NK-92 (cell line): ENCODE measurements around the gene TRO.

Experiments used
- DNase-seq: peaks from one replicate; lab custom pipeline; 2025; ENCODE audit not compliant: unreplicated experiment; lab: John Stamatoyannopoulos, UW

Gene TRO

GRCh38 chrX:54920610-54921426, at the start of gene TRO:
TSS of gene TRO (plus strand) at chrX:54920824. CDS start at chrX:54922247, 1,423 bp downstream.
- no peak for DNase-seq

DNA sequence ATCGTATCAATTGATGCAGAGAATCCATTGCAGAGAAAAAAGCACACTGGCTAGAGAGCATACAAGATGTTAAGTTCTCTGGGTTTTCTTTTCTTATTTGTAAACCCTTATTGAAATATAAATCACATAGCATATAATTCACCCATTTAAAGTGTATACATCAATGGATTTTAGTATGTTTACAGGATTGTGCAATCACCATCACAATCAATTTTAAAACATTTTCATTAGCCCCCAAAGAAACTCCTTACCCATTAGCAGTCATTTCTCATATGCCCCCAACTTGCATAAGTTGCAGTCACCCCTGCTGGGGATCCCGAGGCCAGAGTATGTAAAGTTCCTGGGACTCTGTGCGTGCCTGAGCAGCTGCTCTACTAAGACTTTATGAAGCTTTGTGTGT, 34.9 kb upstream of the TRO start:
- DNase-seq: no peak

- DNase-seq: no peak
Measured at GRCh38 chrX:54891573-54891972, 29.1 kb upstream of the TRO start.

DNA sequence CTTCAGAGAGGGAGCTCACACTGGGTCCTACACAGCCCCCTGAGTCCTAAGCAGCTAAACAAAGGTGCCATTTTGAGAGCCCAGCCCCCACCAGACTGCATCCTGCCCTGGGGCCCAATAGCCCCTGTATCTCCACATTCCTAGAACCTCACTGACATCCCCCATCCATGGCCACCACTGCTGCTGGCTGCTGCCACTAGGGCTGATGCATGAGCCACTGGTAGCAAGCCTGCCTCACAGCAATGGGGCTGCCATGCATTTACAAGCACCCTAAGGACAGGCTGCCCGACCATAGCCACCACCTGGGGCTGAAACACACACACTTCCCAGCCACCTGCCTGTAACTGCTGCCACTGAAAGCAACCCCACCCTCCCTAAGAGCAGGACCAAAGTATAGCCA, 26.5 kb upstream of the TRO start:
- DNase-seq: no peak

GRCh38 chrX:54909941-54910340, 10.7 kb upstream of the TRO start:
- DNase-seq: no peak

DNA sequence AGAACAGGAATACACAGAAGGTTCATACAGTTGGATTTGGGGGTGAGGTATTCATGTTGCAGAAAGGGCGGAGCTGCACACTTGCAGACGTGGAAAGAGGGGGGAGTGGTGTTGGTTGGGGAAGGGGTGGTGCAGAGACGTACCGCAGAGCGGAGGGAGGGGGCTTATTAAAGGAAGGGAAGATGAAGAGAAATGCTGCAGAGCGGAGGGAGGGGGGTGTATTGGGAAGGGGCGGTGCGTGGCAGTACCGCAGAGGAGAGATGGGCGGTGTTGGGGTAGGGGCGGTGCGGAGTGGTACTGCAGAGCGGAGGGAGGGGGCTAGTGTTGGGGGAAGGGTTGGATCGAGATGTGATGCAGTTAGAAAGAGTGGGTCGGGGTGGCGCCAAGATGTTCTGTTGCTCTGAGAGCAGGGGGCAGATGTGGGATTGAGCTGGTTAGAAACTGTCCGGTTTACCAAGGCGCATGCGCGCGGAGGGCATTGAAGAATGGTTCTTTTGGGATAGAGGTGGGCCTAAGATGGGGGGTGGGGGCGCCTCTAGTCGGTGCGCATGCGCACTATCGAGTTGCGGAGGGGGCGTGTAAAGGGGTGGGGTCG, 900 bp downstream of the TRO start:
- DNase-seq: no peak

DNA sequence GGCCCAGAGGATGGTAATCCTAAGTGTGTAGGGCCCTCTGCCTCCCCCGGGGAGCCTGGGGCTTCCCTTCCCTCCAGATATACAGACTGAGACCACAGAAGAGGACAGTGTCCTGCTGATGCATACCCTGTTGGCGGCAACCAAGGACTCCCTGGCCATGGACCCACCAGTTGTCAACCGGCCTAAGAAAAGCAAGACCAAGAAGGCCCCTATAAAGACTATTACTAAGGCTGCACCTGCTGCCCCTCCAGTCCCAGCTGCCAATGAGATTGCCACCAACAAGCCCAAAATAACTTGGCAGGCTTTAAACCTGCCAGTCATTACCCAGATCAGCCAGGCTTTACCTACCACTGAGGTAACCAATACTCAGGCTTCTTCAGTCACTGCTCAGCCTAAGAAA, 1.9 kb downstream of the TRO start:
- DNase-seq: no peak

DNA sequence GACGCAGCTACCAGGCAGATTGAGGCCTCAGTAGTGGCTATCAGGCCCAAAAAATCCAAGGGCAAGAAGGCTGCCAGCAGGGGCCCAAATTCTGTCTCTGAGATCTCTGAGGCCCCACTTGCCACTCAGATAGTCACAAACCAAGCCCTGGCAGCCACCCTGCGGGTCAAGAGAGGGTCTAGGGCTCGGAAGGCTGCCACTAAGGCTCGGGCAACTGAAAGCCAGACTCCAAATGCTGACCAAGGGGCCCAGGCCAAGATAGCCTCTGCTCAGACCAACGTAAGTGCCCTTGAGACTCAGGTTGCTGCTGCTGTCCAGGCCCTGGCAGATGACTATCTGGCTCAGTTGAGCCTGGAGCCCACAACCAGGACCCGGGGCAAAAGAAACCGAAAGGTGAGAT, 2.8 kb downstream of the TRO start:
- DNase-seq: no peak

DNA sequence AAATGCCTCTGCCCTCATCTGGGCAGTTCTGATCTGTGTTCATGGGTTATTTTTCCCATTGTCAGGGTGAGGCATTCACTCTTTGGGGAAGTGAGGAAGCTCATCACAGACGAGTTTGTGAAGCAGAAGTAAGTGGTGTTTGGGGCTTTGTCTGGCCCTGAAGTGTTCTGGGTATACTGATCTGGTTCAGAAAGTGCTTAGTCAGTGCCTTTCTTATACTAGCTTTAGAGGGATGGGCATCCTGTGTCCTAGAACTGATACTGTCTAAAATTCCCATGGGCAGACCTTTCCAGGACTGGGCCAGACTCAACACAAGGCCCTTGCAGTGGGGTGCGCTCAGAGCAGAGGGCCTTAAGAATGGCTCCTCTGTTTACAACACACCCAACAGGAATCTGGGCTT, 6.4 kb downstream of the TRO start:
- no peak for DNase-seq

DNA sequence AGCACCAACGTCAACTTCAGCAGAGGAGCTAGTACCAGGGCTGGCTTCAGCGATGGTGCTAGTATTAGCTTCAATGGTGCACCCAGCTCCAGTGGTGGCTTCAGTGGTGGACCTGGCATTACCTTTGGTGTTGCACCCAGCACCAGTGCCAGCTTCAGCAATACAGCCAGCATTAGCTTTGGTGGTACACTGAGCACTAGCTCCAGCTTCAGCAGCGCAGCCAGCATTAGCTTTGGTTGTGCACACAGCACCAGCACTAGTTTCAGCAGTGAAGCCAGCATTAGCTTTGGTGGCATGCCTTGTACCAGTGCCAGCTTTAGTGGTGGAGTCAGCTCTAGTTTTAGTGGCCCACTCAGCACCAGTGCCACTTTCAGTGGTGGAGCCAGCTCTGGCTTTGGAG, 8.3 kb downstream of the TRO start:
- no peak for DNase-seq

- DNase-seq: no peak
Measured at GRCh38 chrX:54930291-54931049, 9.8 kb downstream of the TRO start.

- no peak for DNase-seq
Measured at GRCh38 chrX:54931107-54931506, 10.5 kb downstream of the TRO start.

GRCh38 chrX:54933150-54933826, 12.7 kb downstream of the TRO start:
- DNase-seq: no peak

- no peak for DNase-seq
Measured at GRCh38 chrX:54934058-54934457, 13.4 kb downstream of the TRO start.

GRCh38 chrX:54934890-54935289, 14.3 kb downstream of the TRO start:
- DNase-seq: no peak

- DNase-seq: no peak
Measured at GRCh38 chrX:54935306-54935705, 14.7 kb downstream of the TRO start.

GRCh38 chrX:54937416-54937815, 16.8 kb downstream of the TRO start:
- DNase-seq: no peak

GRCh38 chrX:54944816-54945215, 24.2 kb downstream of the TRO start:
- no peak for DNase-seq

DNA sequence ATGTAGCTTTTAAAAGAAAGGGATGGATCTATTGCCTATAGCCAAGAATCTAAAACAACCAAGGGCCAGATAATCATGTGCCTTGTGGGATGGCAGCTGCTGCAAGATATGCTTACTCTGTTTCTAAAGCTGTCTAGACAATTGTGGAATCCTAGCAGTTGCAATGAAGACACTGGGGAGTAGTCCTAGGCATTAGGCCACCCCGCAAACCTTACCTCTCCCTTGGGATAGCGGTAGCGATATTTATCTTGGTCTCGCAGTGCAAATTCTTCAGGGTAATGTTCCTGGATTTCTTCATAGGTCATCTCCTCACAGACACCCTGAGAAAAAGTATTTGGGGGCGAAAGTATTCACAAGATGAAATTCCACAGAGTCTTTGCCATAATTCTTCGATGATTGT, 24.6 kb downstream of the TRO start:
- DNase-seq: no peak

DNA sequence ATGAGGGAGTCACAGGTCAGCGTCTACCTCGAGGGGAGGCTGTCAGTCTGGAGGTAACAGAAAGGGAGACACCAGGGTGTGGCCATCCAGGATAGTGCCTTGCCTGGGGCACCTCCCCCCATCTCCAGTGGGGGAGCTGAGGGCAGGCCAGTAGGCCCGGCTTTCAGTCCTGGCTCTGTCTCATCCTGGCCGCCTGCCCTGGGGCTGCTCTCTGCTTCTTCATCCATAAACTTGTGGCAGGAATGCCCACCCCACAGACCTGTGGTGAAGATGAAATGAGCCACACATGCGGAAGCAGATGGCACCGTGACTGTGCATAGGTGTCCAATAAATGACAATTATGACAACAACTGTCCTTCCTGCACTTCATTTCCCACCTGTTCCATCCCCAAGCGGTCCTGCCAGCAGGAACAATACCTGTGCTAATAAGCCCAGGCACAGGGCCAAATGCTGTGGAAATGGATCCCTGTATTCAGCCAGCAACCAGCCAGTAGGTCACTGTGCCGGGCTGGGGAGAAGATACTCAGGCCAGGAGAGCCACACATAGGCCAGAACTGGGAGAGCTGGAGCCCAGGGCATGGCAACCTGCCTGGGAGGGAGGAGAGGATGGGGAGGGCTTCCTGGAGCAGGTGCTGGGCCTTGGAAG, 30.2 kb downstream of the TRO start:
- DNase-seq: no peak

DNA sequence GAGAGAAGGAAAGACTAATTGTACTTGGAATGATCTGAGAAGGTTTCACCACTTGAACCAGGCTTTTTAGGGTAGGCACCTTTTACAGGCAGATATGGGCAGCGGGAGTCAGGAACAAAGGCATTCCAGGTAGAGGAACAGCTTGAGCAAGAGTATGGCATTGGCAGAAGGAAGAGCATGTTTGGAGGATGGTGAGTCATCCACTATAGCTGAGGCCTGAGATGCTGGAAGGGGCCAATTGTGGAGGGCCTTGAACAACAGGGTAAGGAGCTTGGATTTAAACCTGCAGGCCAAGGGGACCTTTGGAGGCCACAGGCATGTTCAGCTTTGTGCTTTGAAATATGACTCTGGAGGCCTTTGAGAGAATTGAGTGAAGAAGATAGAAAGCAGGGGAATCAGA, 41.1 kb downstream of the TRO start:
- no peak for DNase-seq
